CD8-positive, alpha-beta memory T cell (primary cell): Measurements from ENCODE around the gene RNU1-4. TPM values are rescaled to one million over a fixed set of nuclear protein-coding genes. Genes with fewer than 3 reads are reported as not detected.
"Not testable (repeated sequence)": the region's sequence is repeated elsewhere in the genome, so short reads cannot be mapped to it uniquely, and the experiment has no call there.

Experiments used
- CTCF ChIA-PET: fragments of 350-600 bp; sonication (Branson Sonifier 250); formaldehyde crosslinking; loops from one replicate; lab custom pipeline; 2021; ENCODE audit warnings: antibody characterized with exemption; lab: Charles Lee
- POLR2A ChIA-PET: fragments of 350-600 bp; sonication (Branson Sonifier 250); formaldehyde crosslinking; loops from one replicate; lab custom pipeline; 2021; ENCODE audit warnings: antibody characterized with exemption; lab: Charles Lee
- DNase-seq, 5 donors: peaks; one replicate each; pipeline versions ENCODE4 v3.0.0 to v3.0.0-alpha.2; 2020 to 2022; ENCODE audit warnings: mixed read lengths in 1 of 5
- H3K27ac ChIP-seq: one replicate; pipeline ENCODE4 v1.7.0; 2013; ENCODE audit warnings: low read depth, mild to moderate bottlenecking, low read length, moderate library complexity
- H3K27me3 ChIP-seq: 2 replicates; pipeline ENCODE4 v1.7.0; 2013; ENCODE audit warnings: low read length, mild to moderate bottlenecking; ENCODE audit not compliant: insufficient read depth, poor library complexity, severe bottlenecking
- H3K36me3 ChIP-seq: 2 replicates; pipeline ENCODE4 v1.7.0; 2013; ENCODE audit warnings: mild to moderate bottlenecking, low read length, moderate library complexity; ENCODE audit not compliant: insufficient read depth
- H3K4me1 ChIP-seq: 2 replicates; pipeline ENCODE4 v1.7.0; 2013; ENCODE audit warnings: mild to moderate bottlenecking, low read length, moderate library complexity; ENCODE audit not compliant: insufficient read depth
- H3K4me3 ChIP-seq: 2 replicates; pipeline ENCODE4 v1.7.0; 2013; ENCODE audit warnings: mild to moderate bottlenecking, low read length
- H3K9me3 ChIP-seq: 2 replicates; pipeline ENCODE4 v1.7.0; 2013; ENCODE audit warnings: mild to moderate bottlenecking, low read length
- H3K27ac Mint-ChIP-seq, 8 donors: one replicate each; pipeline ENCODE4 v1.8.0; 2020 to 2021; ENCODE audit warnings: mixed read lengths in 8 of 8, mild to moderate bottlenecking in 6 of 8, inconsistent platforms in 3 of 8, moderate library complexity in 3 of 8
- H3K27me3 Mint-ChIP-seq, 2 donors: one replicate each; pipeline ENCODE4 v1.8.0; 2020 to 2021; ENCODE audit warnings: mixed read lengths in 2 of 2, mild to moderate bottlenecking in 1 of 2, moderate library complexity in 1 of 2
- H3K36me3 Mint-ChIP-seq, 3 donors: one replicate each; pipeline ENCODE4 v1.8.0; 2020 to 2021; ENCODE audit warnings: mixed read lengths in 3 of 3, inconsistent platforms in 1 of 3, mild to moderate bottlenecking in 1 of 3
- H3K4me1 Mint-ChIP-seq, 3 donors: one replicate each; pipeline ENCODE4 v1.8.0; 2020 to 2021; ENCODE audit warnings: mixed read lengths in 3 of 3, inconsistent platforms in 1 of 3, mild to moderate bottlenecking in 1 of 3
- H3K4me3 Mint-ChIP-seq, 7 donors: one replicate each; pipeline ENCODE4 v1.8.0; 2020 to 2021; ENCODE audit warnings: mixed read lengths in 7 of 7, mild to moderate bottlenecking in 6 of 7, moderate library complexity in 4 of 7, inconsistent platforms in 2 of 7
- H3K9me3 Mint-ChIP-seq, 5 donors: one replicate each; pipeline ENCODE4 v1.8.0; 2020 to 2022; ENCODE audit warnings: mixed read lengths in 5 of 5, mild to moderate bottlenecking in 3 of 5, moderate library complexity in 2 of 5, inconsistent platforms in 1 of 5
- polyA plus RNA-seq: library from polyadenylated mRNA; unstranded; fragments of 300-500 nt; fragmentation: Illumina TruSeq; gene quantifications from one replicate; pipeline ENCODE4 v1.2.3, GENCODE V29; 2021
- total RNA-seq, 2 experiments: library from RNA; stranded (reverse); gene quantifications; one replicate each; pipeline ENCODE4 v1.2.3, GENCODE V29; 2021

The RNU1-4 gene
- total and polyA plus RNA-seq, 3 experiments from 2014 or later, result 1,293 to 1,300 TPM; not detected in 1

DNA sequence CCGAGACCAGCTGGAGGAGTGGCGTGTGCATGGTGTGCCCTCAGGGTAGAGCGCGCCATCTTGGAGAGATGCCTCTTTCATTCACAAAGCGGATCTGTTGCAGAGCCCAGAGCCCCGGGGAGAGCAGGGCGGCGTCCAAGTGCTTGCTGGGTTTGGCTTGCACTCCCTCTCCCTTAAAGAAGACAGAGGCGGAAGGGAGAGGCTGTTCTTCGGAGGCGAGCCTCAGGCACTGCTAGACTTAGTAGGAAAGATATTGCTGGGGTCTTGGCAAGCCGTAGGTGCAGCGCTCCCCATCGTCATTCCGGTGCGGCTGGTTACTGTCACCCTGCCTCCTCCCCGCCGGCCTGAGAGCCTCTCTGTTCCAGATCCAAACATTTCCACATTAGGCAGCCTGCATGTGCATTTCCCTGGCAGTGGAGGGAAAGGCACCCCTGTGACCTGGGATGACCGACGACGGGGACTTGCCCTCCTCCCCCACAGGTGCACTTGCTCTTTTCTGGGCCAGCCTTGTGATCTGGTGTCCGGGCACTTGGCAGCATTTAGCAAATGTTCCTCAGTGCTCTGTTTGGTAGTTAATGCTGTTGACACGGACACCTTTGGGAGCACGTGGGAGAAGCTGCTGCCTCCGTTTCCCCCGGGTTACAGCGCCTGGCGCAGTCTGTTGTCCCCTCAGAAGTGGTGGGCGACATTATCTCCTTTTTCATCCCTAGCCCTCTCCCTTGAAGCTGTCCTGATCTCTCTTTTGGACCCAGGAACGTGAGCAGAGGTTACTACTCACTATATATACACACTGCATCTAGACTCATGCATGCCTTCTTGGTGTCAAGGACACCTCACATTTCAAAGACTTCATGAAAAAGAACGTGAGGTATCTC, 25.7 kb downstream of the RNU1-4 start:
- H3K4me3 ChIP-seq, H3K36me3 ChIP-seq, H3K4me1 Mint-ChIP-seq, H3K27me3 ChIP-seq, H3K9me3 ChIP-seq, H3K4me3 Mint-ChIP-seq, POLR2A ChIA-PET, H3K9me3 Mint-ChIP-seq, H3K27ac ChIP-seq, CTCF ChIA-PET, H3K36me3 Mint-ChIP-seq, H3K4me1 ChIP-seq, H3K27ac Mint-ChIP-seq: not testable (repeated sequence)
- peaks cover 0 to 26% of the 10 kb centered on the region in 2 donors for H3K27me3 Mint-ChIP-seq
- peak in 1 of 5 donors; percentile 23 for DNase-seq

- DNase-seq, result peak in 1 of 5 donors; percentile 38
- H3K4me1 Mint-ChIP-seq, H3K4me3 Mint-ChIP-seq, H3K4me1 ChIP-seq, H3K27me3 ChIP-seq, H3K9me3 ChIP-seq, H3K4me3 ChIP-seq, H3K36me3 Mint-ChIP-seq, H3K9me3 Mint-ChIP-seq, CTCF ChIA-PET, H3K36me3 ChIP-seq, H3K27ac ChIP-seq, POLR2A ChIA-PET, H3K27ac Mint-ChIP-seq: not testable (repeated sequence)
- peaks cover 0 to 29% of the 10 kb centered on the region in 2 donors for H3K27me3 Mint-ChIP-seq
Observed at GRCh38 chr1:16766689-16767256, 26.5 kb downstream of the RNU1-4 start.

- H3K4me3 Mint-ChIP-seq, POLR2A ChIA-PET, DNase-seq, H3K4me3 ChIP-seq, H3K9me3 Mint-ChIP-seq, H3K36me3 Mint-ChIP-seq, H3K27ac ChIP-seq, H3K36me3 ChIP-seq, H3K4me1 Mint-ChIP-seq, H3K27ac Mint-ChIP-seq, H3K9me3 ChIP-seq, H3K27me3 ChIP-seq, H3K4me1 ChIP-seq, CTCF ChIA-PET: not testable (repeated sequence)
- H3K27me3 Mint-ChIP-seq, result peaks cover 4 to 30% of the 10 kb centered on the region in 2 donors
Observed at GRCh38 chr1:16770139-16770759, 29.9 kb downstream of the RNU1-4 start.

GRCh38 chr1:16770896-16771446, 30.7 kb downstream of the RNU1-4 start:
- H3K4me1 ChIP-seq, H3K9me3 ChIP-seq, H3K4me3 Mint-ChIP-seq, H3K36me3 Mint-ChIP-seq, H3K9me3 Mint-ChIP-seq, H3K27ac Mint-ChIP-seq, H3K27me3 ChIP-seq, H3K4me3 ChIP-seq, H3K36me3 ChIP-seq, POLR2A ChIA-PET, H3K4me1 Mint-ChIP-seq, CTCF ChIA-PET, H3K27ac ChIP-seq: not testable (repeated sequence)
- peak in 1 of 5 donors; percentile 39 for DNase-seq
- H3K27me3 Mint-ChIP-seq, result peaks cover 4 to 29% of the 10 kb centered on the region in 2 donors

DNA sequence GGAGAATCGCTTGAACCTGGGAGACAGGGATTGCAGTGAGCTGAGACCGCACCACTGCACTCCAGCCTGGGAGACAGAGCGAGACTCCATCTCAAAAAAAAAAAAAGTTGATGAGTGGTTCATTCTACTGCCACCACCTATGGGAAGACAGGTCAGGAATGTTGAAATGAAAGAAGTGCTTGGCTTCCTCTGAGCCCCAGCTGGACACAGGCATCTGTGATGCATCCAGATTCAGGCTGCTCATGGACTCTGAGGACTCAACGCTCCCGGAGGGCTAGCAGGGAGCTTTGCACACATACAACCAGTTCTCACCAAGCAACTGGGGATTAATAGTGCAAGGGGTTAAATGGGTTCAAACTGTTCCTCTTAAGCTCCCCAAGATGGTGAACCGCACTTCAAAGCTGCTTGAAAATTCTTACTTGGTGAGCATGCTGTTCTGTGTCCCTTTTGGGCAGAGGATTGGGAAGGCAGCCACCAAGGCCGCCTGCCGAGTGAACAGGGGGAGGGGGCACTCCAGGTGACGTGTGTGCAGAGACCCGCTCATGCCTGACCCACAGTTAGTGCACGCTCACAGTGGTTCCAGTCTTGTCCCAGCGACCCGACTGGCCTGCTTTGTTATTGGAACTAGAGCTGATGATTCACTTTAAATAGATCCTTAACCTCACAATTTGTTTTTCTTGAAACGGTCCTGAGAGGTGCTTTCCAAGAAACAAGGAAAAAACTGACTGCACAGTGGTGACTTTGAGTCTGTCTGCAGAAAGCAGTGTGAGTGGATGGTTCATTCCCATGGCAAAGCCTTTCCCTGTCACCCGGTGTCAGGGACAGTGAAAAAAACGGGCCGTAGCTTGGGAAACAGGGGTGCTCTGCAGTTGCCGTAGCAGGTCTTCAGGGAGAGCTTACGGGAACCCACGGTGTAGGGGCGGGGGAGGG, 32.2 kb downstream of the RNU1-4 start:
- H3K27me3 ChIP-seq, H3K4me1 ChIP-seq, H3K4me1 Mint-ChIP-seq, POLR2A ChIA-PET, CTCF ChIA-PET, H3K9me3 Mint-ChIP-seq, H3K4me3 ChIP-seq, H3K36me3 ChIP-seq, H3K27ac Mint-ChIP-seq, H3K4me3 Mint-ChIP-seq, H3K36me3 Mint-ChIP-seq, H3K27ac ChIP-seq, H3K9me3 ChIP-seq: not testable (repeated sequence)
- peaks cover 4 to 27% of the 10 kb centered on the region in 2 donors for H3K27me3 Mint-ChIP-seq
- DNase-seq, result peak in 1 of 5 donors; percentile 41

GRCh38 chr1:16773205-16773596, 32.9 kb downstream of the RNU1-4 start:
- H3K27me3 ChIP-seq, H3K4me3 Mint-ChIP-seq, H3K27ac ChIP-seq, DNase-seq, H3K4me3 ChIP-seq, H3K36me3 Mint-ChIP-seq, CTCF ChIA-PET, H3K4me1 Mint-ChIP-seq, H3K27ac Mint-ChIP-seq, H3K9me3 Mint-ChIP-seq, H3K4me1 ChIP-seq, H3K36me3 ChIP-seq, H3K9me3 ChIP-seq, POLR2A ChIA-PET: not testable (repeated sequence)
- H3K27me3 Mint-ChIP-seq, result peaks cover 8 to 33% of the 10 kb centered on the region in 2 donors

DNA sequence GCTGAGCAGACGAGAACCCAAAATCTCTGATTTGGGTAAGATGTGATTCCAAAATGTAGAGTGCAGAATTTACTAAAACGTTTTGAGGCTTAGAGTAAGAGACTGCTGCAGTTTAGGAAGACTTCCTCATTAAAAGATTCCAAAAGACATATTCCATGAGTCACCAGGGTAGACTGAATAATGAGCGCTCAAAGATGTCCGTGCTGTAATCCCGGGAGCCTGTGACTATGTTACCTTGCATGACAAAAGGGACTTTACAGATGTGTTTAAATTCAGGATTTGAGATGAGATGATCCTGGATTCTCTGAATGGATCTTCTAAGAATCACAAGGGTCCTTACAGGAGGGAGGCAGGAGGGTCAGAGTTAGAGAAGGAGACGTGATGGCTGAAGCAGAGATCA, 33.4 kb downstream of the RNU1-4 start:
- H3K27ac Mint-ChIP-seq, H3K4me1 ChIP-seq, H3K4me3 ChIP-seq, H3K9me3 Mint-ChIP-seq, H3K27ac ChIP-seq, DNase-seq, H3K4me3 Mint-ChIP-seq, H3K27me3 ChIP-seq, H3K9me3 ChIP-seq, H3K36me3 ChIP-seq, CTCF ChIA-PET, H3K4me1 Mint-ChIP-seq, POLR2A ChIA-PET, H3K36me3 Mint-ChIP-seq: not testable (repeated sequence)
- peaks cover 8 to 34% of the 10 kb centered on the region in 2 donors for H3K27me3 Mint-ChIP-seq
